CD14-positive monocyte (primary cell): ENCODE results near the gene IGF2BP2. TPM values are rescaled to one million over a fixed set of nuclear protein-coding genes. Genes with fewer than 3 reads are reported as not detected.

Source experiments
- DNase-seq, 3 donors: peaks; one replicate each; pipeline ENCODE4 v3.0.0-alpha.2; 2011 to 2022
- H2AFZ ChIP-seq: 2 replicates; pipeline ENCODE4 v1.6.0; 2012; ENCODE audit warnings: mild to moderate bottlenecking, low read depth, low read length, inconsistent platforms; ENCODE audit not compliant: insufficient read depth, poor library complexity, severe bottlenecking
- H3K27ac ChIP-seq, 2 donors: 1 replicate in 1 of 2; 2 replicates in 1 of 2; pipeline ENCODE4 v1.5.1; 2012 to 2013; ENCODE audit warnings: low read length in 2 of 2, control low read depth in 1 of 2, inconsistent platforms in 1 of 2, low read depth in 1 of 2, mild to moderate bottlenecking in 1 of 2
- H3K27me3 ChIP-seq, 2 donors: one replicate each; pipeline versions ENCODE4 v1.6.0 to v1.6.1; 2011 to 2013; ENCODE audit warnings: low read length in 2 of 2; ENCODE audit not compliant: control insufficient read depth in 2 of 2, insufficient read depth in 2 of 2
- H3K36me3 ChIP-seq, 2 donors: replicated peaks in 1 of 2; 1 replicate in 1 of 2; 2 replicates in 1 of 2; pipeline versions ENCODE4 v1.5.1 to v1.6.1; 2012 to 2013; ENCODE audit warnings: low read length in 2 of 2, control low read depth in 1 of 2, inconsistent platforms in 1 of 2, mild to moderate bottlenecking in 1 of 2; ENCODE audit not compliant: insufficient read depth in 2 of 2, control insufficient read depth in 1 of 2
- H3K4me1 ChIP-seq, 2 donors: 1 replicate in 1 of 2; 2 replicates in 1 of 2; pipeline versions ENCODE4 v1.5.1 to v1.6.1; 2012 to 2013; ENCODE audit warnings: low read length in 2 of 2, control low read depth in 1 of 2, inconsistent platforms in 1 of 2, mild to moderate bottlenecking in 1 of 2, moderate library complexity in 1 of 2; ENCODE audit not compliant: insufficient read depth in 2 of 2, control insufficient read depth in 1 of 2
- H3K4me2 ChIP-seq: replicated peaks from 2 replicates; pipeline ENCODE3; 2012; ENCODE audit warnings: low read length, moderate library complexity, mild to moderate bottlenecking; ENCODE audit not compliant: poor library complexity, severe bottlenecking; ENCODE audit errors: extremely low read depth
- H3K4me3 ChIP-seq, 3 experiments: fragments of 200-600 bp in 1 of 3; sonication (generic) in 1 of 3; replicated peaks in 1 of 3; 1 replicate in 2 of 3; 2 replicates in 1 of 3; pipeline ENCODE4 v1.5.1; 2011 to 2013; ENCODE audit warnings: low read length in 3 of 3, mild to moderate bottlenecking in 3 of 3, control low read depth in 2 of 3, low read depth in 2 of 3, inconsistent platforms in 1 of 3, moderate library complexity in 1 of 3
- H3K79me2 ChIP-seq: 2 replicates; pipeline ENCODE4 v1.6.0; 2012; ENCODE audit warnings: mild to moderate bottlenecking, control low read depth, inconsistent platforms, low read length, moderate library complexity; ENCODE audit not compliant: insufficient read depth
- H3K9ac ChIP-seq: 2 replicates; pipeline ENCODE4 v1.6.0; 2017; ENCODE audit warnings: low read length, mild to moderate bottlenecking; ENCODE audit not compliant: insufficient read depth, poor library complexity, severe bottlenecking
- H3K9me3 ChIP-seq, 2 donors: replicated peaks in 1 of 2; 1 replicate in 1 of 2; 2 replicates in 1 of 2; pipeline versions ENCODE4 v1.5.1 to v1.6.1; 2012 to 2013; ENCODE audit warnings: low read length in 2 of 2, control low read depth in 1 of 2; ENCODE audit not compliant: control insufficient read depth in 1 of 2, insufficient read depth in 1 of 2
- H4K20me1 ChIP-seq: 2 replicates; pipeline ENCODE4 v1.6.0; 2012; ENCODE audit warnings: mild to moderate bottlenecking, low read length, control low read depth, moderate library complexity; ENCODE audit not compliant: insufficient read depth
- H3K27ac Mint-ChIP-seq, 7 donors: one replicate each; pipeline ENCODE4 v1.8.0; 2020; ENCODE audit warnings: mild to moderate bottlenecking in 7 of 7, mixed read lengths in 7 of 7, moderate library complexity in 6 of 7, inconsistent platforms in 2 of 7
- H3K27me3 Mint-ChIP-seq, 3 donors: one replicate each; pipeline ENCODE4 v1.8.0; 2021 to 2022; ENCODE audit warnings: low read depth in 3 of 3, mild to moderate bottlenecking in 3 of 3, mixed read lengths in 3 of 3, moderate library complexity in 3 of 3, inconsistent platforms in 1 of 3
- H3K36me3 Mint-ChIP-seq, 2 donors: one replicate each; pipeline ENCODE4 v1.8.0; 2020; ENCODE audit warnings: mixed read lengths in 2 of 2, inconsistent platforms in 1 of 2, mild to moderate bottlenecking in 1 of 2
- H3K4me1 Mint-ChIP-seq: one replicate; pipeline ENCODE4 v1.8.0; 2020; ENCODE audit warnings: mild to moderate bottlenecking, mixed read lengths
- H3K4me3 Mint-ChIP-seq, 2 donors: one replicate each; pipeline ENCODE4 v1.8.0; 2020; ENCODE audit warnings: mild to moderate bottlenecking in 2 of 2, mixed read lengths in 2 of 2, moderate library complexity in 1 of 2
- H3K9me3 Mint-ChIP-seq, 7 donors: one replicate each; pipeline ENCODE4 v1.8.0; 2020 to 2022; ENCODE audit warnings: mixed read lengths in 7 of 7, mild to moderate bottlenecking in 6 of 7, moderate library complexity in 6 of 7, inconsistent platforms in 2 of 7
- WGBS: methylation state at CpG from one replicate; pipeline ENCODE4 v1.1.5; 2013; ENCODE audit warnings: missing lambda C conversion rate; ENCODE audit not compliant: insufficient coverage; 5-methylcytosine and 5-hydroxymethylcytosine counted together
- intact Hi-C, 2 donors: fragments of 100-400 bp; cut with micrococcal nuclease; formaldehyde crosslinking; loops; one replicate each; pipeline versions ENCODE4 v1.15.0 to v1.15.1; 2023
- polyA plus RNA-seq, 3 donors: library from polyadenylated mRNA; depleted of rRNA in 1 of 3; unstranded in 2 of 3; stranded (reverse) in 1 of 3; fragments of 300-500 nt in 2 of 3; fragments of >200 nt in 1 of 3; fragmentation: Illumina TruSeq in 2 of 3; gene quantifications; 1 replicate in 2 of 3; 2 replicates in 1 of 3; pipeline ENCODE4 v1.2.3, GENCODE V29; 2012 to 2021
- TF ChIP-seq, protein P1 (sequence below): fragments of 200-600 bp; IDR thresholded peaks from one replicate; pipeline ENCODE4 v1.8.0; 2022; ENCODE audit warnings: antibody characterized with exemption, mild to moderate bottlenecking

IGF2BP2 gene
- polyA plus RNA-seq, 3 donors, result 0.78 to 2.8 (median 1.00) TPM

DNA sequence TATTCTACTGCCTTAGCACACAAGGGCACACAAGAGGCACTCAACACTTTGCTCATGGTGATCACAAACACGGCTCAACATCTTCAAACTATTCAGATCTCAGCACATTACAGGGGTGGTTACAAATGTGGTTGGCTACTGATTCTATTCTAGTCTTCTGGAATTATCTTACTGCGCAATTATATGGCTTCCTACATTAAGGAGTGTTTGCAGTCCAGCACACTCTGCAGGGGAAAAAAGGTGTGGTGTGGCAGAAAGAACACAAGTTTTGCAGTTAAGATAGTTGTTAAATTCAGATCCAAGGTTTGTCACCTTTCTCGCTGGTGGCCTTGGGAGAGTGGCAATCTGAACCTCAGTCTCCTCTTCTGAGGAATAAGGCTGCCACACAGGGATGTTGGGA is 31.9 kb downstream of the IGF2BP2 start:
- Histone ChIP-seq H2AFZ (no peak overlapping the region), H3K27ac (no peak overlapping the region), H4K20me1 (peaks cover 4% of the 10 kb centered on the region), H3K4me1 (peaks cover 26 to 31% of the 10 kb centered on the region in 2 donors), H3K4me2 (no peak overlapping the region), H3K79me2 (peaks cover 85% of the 10 kb centered on the region), H3K9ac (no peak overlapping the region), H3K4me3 (no peak overlapping the region), H3K9me3 (no peaks in the 10 kb centered on the region), H3K27me3 (no peaks in the 10 kb centered on the region), H3K36me3 (no peaks in the 10 kb centered on the region)
- WGBS, result 100% methylated on average over 1 of the region's 3 CpGs
- peaks cover 35% of the 10 kb centered on the region for H3K4me1 Mint-ChIP-seq
- intact Hi-C loops, result no loop called here
- H3K36me3 Mint-ChIP-seq, result no peaks in the 10 kb centered on the region
- H3K27me3 Mint-ChIP-seq, result no peaks in the 10 kb centered on the region
- no peak for DNase-seq
- H3K27ac Mint-ChIP-seq, result no peak overlapping the region
- H3K4me3 Mint-ChIP-seq, result no peak overlapping the region
- H3K9me3 Mint-ChIP-seq, result peaks cover 0 to 2% (median 0%) of the 10 kb centered on the region in 7 donors
- TF ChIP-seq, protein P1, sequence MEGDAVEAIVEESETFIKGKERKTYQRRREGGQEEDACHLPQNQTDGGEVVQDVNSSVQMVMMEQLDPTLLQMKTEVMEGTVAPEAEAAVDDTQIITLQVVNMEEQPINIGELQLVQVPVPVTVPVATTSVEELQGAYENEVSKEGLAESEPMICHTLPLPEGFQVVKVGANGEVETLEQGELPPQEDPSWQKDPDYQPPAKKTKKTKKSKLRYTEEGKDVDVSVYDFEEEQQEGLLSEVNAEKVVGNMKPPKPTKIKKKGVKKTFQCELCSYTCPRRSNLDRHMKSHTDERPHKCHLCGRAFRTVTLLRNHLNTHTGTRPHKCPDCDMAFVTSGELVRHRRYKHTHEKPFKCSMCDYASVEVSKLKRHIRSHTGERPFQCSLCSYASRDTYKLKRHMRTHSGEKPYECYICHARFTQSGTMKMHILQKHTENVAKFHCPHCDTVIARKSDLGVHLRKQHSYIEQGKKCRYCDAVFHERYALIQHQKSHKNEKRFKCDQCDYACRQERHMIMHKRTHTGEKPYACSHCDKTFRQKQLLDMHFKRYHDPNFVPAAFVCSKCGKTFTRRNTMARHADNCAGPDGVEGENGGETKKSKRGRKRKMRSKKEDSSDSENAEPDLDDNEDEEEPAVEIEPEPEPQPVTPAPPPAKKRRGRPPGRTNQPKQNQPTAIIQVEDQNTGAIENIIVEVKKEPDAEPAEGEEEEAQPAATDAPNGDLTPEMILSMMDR, result no peak

DNA sequence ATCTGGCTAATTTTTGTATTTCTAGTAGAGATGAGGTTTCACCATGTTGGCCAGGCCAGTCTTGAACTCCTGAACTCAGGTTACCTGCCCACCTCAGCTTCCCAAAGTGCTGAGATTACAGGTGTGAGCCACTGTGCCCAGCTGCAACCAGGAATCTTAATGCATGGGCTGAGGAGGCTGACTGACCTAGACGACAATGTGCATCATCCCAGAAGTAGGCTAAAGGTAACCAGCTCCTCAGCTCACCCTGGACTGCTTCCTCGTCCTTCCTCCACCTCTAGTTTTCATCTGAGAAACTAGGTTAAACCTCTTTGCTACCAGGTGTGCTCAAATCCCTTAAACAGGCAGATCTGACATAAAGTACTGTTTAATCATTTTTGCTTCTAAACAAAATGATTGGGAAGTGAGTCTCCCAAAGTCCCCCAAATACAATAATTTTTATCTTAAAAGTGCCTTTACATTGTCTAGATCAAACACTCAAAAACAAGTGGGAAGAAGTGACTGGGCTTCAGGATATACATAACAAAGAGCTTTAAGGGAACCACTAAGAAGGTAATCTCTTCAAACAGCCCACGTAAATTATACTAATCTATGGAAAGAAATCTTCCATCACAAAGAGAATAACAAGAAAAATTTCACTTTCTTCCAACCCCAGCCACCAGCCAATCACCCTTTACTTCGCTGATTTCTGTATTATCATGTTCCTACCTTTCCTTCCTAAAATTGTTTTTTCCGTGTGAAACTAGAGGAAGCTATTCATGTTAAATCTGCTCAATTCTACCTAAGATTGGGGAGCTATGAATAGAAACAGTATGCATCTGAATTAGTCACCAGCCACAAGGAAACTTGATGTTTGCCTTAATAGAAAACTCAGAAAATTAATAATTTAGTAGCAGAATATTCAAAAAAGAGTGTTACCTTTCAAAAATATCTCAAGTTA is 34.7 kb downstream of the IGF2BP2 start:
- TF ChIP-seq, protein P1, result no peak
- H3K27me3 Mint-ChIP-seq, result no peaks in the 10 kb centered on the region
- no peaks in the 10 kb centered on the region for H3K36me3 ChIP-seq
- H3K36me3 Mint-ChIP-seq, result peaks cover 1 to 2% of the 10 kb centered on the region in 2 donors
- WGBS, result 93% methylated on average over 3 of the region's 5 CpGs
- no peaks in the 10 kb centered on the region for H3K27me3 ChIP-seq
- H3K9me3 ChIP-seq, result no peaks in the 10 kb centered on the region
- H3K4me1 Mint-ChIP-seq, result peaks cover 10% of the 10 kb centered on the region
- H3K9me3 Mint-ChIP-seq, result peaks cover 0 to 2% (median 0%) of the 10 kb centered on the region in 7 donors
- no peak for DNase-seq
- intact Hi-C loops, result no loop called here
- H2AFZ ChIP-seq, result no peak overlapping the region
- H3K27ac ChIP-seq, result no peak overlapping the region
- peaks cover 3 to 7% of the 10 kb centered on the region in 2 donors for H3K4me1 ChIP-seq
- H3K4me2 ChIP-seq, result no peak overlapping the region
- H3K4me3 ChIP-seq, result no peak overlapping the region
- no peak overlapping the region for H3K4me3 Mint-ChIP-seq
- H3K9ac ChIP-seq, result no peak overlapping the region
- peaks cover 74% of the 10 kb centered on the region for H3K79me2 ChIP-seq
- H4K20me1 ChIP-seq, result no peaks in the 10 kb centered on the region
- no peak overlapping the region for H3K27ac Mint-ChIP-seq
